CD4-positive, alpha-beta T cell treated with Interleukin-12 subunit alpha and Interleukin-12 subunit beta, for 1 hour (primary cell): ENCODE data around the gene ZNF521.

Experiments
- DNase-seq: peaks from one replicate; pipeline ENCODE4 v3.0.0-alpha.2; 2020

Gene ZNF521

DNA sequence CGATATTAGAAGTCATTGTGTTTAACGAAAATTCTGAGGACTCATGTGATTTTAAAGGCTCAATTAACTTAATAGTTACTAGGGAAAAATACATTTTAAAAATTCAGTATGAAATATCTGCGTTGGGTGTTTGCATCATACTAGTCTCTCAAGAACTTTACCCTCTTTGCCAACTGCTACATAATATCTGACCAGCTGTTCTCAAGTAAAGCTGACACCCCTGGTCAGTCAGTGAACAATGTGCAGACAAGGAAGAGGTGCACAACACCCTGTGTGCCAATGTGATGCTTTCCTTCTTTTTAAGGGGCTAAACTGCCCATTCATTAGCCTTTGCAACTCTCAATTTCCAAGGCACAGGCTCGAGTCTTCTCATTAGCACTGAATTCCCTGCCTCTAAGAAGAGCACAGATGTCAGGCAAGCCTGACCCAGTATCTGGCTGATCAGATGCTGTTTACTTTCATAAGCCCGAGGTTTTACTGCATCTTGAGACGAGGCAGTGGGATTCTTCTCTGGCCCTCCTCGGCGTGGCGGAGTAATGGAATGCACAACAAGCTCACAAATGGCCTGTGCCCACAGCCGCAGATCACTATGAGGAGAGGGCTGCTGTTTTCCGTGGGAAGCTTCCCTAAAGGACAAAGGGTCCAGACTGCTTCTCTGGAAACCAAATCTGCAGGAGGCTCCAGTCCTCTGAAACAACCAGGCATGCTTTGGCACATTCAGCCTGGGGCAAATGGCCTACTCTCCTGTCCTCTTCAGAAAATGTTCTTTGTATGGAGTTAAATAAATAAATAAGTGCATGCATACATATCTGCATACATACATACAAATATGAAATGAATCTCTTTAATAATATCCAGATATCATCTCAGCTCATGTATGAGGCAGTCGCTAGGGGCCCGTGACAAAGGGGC is 240.3 kb downstream of the ZNF521 start:
- DNase-seq = no peak

DNA sequence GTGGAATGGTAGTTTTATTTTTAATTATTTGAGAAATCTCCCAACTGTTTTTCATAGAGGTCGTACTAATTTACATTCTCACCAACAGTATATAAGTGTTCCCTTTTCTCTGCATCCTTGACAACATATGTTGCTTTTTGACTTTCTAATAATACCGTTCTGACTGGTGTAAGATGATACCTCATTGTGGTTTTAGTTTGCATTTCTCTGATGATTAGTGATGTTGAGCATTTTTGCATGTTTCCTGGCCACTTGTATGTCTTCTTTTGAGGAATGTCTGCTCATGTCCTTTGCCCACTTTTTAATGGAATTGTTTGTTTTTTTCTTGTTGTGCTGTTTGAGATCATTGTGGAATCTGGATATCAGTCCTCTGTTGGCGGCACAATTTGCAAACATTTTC is 242.5 kb downstream of the ZNF521 start:
- DNase-seq = no peak

DNA sequence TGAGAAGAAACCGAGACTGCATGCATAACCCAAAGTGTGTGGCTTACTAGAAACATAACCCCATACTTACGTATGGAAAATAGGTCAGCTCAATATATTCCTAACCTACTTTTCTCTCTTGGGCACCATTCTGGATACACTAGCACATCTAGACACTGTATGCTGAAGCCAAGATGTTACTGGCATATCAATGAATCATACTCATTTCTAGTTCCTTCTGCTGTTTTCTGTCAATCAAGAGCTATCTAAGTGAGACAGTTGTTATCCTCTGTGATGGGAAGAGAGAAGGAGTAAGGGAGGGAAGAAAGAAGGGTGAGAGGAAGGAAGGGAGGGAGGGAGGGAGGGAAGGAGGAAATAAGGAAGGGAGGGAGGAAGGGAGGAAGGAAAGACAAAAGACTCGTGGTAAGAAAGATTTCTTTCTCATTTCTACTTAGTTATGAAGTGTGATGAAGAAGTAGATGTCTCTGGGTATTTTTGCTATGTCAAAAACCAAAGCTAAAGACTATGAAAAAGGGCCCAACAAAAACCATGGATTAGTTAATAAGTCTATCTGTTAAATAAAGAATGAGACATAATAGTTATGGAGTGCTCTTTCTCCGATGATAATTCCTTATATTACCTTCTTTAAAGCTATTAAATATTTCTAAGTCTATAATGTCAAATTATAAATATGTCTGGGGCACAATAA is 248.4 kb downstream of the ZNF521 start:
- no peak for DNase-seq

DNA sequence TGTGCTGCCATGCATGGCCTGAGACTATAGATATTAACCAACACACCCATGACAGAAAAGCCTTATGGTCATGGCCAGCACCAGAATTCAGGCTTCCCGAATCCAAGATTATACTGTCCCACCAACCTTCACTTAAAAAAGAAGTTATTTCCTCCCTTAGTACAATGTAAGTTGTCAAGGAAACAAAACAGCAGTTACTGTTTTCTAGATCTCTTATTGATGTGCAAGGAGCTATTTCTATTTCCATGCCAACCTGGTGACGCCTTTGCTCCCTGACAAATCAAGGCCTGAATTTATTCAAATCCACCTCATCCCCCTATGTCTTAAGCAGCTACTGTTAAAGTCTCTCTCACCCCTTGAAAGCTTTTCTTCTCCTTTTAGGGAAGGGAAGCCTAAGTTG is 249.3 kb downstream of the ZNF521 start:
- no peak for DNase-seq

DNA sequence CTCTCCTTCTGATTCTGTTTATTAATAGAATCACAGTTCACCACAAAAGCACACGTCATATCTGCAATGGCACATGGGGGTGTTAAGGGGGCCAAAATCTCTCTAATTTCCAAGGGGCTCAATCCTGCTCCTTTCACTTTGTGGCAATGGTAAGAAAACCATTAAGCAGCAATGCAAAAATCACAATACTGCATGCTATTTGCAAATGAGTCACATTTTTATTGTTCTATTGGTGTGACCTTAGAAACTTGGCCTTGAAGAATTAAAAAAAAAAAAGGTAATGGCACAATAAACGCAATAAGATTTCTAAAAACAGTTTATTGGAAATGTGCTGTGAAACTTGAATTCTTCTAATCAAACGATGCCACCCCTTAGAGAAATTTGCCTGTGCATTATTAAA is 251.5 kb downstream of the ZNF521 start:
- DNase-seq = no peak

DNA sequence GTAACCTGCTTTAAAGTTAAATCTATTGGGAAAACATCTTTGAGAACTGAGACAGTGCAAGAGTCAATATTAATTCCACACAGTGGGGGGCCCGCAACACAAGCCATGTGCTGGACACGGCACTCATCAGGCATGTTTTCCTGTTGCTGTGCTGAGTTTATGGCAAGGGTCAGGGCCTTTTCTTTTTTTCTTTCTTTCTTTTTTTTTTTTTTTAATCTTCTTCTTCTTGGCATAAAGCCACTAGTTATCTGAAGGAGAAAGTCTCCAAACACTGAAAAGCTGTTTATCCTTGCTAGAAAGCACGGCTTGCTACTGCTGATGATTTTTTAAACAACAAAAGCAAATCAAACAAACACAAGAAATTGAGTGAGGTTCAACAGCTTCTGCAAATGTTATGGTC is 252.1 kb downstream of the ZNF521 start:
- DNase-seq = no peak

DNA sequence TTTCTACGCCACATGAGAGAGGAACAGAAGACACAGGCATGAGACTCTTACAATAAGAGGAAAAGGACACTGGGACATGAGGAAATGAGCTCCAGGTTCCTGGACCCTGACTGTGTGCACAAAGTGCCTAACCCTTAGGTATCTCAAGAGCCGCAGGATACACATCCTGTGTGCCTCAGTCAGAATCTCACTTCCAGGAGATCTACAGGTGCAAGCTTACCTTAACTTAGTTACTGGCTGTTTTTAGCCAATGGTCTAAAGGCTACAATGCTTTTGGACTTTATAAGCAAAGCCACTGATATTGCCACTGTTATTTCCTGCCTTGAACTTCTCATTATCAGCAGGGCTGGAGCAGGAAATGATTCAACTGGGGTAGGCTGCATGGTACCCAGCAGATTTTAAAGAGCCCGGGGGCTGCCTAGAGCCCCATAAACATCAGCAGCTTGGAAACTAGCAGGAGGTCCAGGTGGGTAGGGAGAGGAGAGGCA is 254.4 kb downstream of the ZNF521 start:
- DNase-seq = no peak

DNA sequence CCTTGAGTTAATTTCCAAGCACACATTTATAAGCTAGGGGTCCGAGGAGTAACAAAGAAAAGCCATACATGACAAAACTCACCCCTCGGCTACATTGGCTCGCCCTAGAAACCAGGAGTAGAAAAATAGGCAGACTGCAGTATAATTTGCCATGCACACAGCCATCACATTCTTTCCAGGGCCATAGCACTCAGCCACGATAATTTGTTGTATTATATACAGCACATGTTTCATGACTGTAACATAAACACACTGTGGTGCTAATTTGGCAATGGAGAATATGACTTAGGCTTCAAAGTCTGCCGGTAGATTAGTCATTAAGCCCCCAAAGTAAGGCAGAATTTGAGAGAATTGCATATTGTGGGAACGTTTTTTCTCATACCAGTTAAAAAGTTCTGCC is 254.9 kb downstream of the ZNF521 start:
- DNase-seq = no peak

DNA sequence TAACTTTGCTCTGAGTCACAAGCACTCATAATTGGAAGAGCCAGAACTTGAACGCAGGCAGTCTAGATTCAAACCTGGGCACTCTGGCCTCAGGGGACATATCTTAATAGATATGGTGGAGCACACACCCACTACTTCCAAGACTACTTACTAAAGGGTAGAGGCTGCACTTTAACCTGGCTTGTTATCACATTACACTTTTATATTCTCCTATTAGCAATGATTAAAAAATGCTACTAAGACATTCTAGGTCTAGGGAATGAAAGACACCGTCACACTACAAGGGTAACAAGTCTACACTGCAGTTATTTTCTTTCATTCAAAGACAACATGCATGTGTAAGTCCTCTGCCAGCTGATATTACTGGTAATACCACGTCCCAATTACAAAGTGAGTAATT is 258.8 kb downstream of the ZNF521 start:
- no peak for DNase-seq

DNA sequence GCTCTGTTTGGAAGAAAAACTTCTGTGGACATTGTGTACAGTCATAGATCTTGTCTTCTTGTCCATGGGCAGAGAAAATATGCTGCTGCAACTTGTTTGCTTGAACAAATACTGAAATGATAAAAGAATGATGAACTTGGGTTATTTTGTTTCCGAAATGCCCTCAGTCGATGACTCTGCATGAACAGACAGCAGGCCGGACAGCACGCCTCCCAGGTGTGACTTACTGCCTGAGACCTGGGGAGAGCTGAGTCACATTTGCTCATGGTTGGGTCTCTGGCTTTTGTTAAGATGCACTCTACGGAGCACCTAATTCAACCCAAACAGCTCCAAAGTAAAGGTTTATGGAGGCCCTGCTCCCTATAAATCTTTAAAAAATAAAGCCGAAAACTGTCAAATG is 262.5 kb downstream of the ZNF521 start:
- DNase-seq = no peak

DNA sequence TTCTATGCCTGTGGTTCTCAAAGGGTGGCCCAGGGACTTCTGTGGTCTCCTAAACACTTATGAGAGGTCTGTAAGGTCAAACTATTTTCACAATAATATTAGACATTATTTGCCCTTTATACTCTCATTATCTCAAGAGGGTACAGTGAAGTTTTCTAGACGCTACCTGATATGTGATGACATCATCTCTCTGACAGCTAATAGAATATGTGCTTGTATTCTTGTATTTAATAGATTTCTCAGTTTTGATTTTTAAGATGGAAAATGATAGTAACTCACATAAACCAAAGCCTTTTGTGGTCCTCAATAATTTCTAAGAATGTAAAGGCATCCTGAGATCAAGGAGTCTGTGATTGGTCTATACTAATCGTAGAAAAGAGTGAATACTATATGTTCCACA is 265.1 kb downstream of the ZNF521 start:
- DNase-seq = no peak

DNA sequence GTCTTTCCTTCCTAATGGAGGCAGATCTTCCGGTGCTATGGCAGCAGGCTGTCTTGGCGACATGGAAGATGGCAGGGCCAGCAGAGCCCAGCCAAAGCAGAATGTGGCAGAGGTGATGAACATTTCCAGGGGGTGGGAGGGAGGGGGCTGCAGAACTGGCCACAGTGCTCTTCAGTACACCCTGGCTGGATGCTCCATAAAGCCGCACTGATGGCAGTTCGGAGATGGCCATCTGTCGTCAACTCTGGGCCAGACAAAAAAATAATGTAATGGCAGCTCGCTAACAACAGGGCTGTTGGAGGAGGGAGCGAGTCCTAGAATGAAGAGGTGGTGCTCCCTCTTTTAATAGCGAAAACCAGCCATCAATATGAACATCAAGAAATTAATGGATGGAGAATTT is 271.0 kb downstream of the ZNF521 start:
- DNase-seq = no peak

DNA sequence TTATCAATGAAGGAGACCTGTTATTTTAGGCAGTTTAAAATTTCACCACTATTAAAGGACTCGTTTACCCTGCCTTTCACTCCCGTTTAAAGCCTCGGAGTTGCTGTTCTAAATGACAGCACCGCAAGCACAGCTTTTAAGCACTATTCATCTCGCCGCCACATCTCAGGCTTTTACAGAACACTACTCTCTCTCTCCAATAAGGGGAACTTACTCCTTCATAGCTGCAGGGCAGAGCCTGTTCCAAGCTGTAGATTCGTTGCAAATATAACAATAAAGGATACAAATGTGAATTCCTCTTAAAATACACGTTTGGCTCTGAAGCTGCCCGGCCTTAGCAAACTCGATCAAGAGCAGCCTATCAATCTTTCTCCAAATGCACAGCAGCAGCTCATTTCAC is 271.8 kb downstream of the ZNF521 start:
- DNase-seq = no peak

DNA sequence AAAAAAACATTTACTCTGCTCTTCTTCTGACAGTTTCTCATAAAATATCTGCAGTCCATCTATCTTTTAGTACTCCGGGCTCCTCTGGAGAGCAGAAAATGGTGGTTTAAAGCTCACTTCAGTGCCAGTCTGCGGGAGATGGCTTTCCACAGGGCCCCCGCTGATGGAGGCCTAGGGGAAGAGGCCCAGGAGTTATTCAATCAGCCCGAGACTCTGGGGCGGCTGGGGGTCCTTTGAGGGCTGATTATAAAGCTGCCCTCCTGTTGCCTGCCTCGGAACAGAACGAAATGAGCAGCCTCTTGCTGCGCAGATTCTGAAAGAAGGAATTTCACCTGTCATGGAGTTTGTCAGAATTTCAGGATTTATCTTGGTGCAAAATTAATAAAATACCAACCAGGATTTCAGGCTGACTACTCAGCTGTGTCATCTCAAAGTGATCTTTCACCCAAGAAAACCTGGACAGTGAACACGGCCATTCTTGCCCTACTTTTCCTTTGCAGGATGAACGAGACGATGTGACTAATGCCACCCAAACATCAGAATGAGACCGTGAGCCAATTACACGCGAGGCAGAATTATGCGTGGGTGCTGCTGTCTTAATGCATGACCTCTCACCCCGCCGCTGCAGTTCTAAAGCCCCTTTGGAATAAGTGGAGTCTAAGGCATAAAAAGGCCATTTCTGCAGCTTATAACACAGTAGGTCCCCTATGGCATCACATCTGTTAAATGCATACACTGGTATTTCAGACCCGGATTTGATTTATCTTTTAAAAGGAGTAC is 273.8 kb downstream of the ZNF521 start:
- no peak for DNase-seq

DNA sequence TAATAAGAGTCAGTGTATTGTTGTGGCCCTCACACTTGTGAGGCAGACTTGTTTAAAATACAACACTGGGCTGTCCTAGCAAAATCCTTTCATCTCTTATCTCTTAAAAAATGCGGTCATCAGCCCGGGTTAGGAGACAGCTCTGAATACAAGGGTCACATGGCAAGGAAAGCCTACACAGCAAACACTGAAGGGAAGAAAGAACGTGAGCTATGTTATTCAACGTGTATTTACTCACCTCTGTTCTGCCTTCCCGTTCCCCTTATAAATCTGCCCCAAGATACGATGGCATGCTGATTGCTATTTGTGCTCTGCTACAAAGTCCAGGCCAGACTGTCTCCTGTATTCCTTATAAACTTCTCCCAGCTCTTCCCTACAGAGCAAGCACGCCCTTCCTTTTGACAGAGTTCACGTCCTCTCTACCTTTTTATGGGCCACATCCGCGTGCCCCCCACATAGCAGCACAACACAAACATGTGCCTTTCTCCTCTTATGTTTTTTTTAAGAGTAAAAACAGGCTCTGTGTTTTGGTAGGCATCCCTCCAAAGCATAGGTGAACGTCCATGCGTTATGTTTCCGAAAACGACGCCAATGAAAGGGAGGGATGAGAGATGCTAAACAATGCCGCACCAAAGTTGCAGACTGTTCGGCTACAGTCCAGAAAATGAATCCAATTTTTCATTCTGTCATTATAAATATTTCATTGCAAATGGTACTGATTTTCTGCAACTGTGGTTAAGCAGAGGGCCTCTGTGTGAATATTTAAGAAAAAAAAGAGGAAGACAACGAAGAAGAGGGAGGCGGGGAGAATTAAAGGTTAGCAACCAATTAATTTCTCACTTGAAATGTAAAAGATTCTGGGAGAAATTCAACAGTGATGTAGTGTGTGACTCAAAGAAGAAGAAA is 274.7 kb downstream of the ZNF521 start:
- DNase-seq = no peak

DNA sequence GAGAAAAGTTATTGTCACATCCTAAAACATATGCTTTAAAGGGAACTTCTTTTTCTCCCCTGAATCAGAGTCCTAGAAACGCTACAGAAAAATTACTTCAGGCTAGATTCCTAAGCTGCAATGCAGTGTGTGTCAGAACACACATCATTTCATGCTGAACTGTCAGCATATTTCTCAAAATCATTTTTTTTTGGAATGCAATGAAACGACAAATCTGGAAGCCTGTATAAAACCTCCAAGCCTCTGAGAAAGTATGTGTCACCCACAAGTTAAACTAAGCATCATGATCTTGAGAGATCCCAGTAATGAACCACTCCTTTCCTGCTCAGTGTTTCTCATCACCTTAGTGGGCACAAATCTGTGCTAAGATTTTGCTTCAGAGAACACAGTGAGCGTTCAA is 276.2 kb downstream of the ZNF521 start:
- DNase-seq = no peak

DNA sequence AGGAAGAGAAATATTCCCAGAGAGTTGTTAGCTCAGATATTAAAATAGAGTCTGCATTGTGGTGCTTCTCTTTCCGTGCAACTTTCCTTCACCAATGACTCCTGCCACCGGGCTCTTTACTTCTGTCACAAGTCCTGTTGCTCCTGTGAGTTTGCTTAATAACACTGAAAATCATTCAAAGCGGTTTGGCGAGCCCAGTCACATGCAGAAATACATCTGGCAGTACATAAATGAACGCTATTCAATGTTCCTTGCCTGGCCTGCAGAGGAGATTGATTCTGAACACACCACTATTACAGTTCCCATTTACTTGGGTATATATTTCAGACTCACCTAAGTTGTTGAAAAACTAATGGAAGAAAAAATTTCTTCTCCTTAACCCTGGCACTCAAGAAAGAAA is 276.6 kb downstream of the ZNF521 start:
- no peak for DNase-seq

DNA sequence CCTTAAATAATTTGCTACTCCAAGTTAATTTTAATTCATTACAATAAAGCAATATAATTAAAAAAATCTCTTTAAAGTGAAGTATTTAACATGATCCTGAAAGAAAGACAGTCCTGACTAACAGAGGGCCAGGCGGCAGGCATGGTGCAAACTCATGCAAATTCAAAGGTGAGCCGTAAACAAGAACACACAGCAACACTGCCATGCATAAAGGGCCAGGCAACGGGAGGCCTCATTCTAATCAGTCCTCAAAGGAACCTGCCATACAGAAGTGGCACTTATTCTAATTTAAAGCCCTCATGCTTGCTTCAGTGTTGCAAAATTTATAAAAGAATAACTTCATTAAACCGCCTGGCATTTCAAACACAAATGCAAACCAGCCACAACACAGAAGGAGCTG is 277.0 kb downstream of the ZNF521 start:
- no peak for DNase-seq

DNA sequence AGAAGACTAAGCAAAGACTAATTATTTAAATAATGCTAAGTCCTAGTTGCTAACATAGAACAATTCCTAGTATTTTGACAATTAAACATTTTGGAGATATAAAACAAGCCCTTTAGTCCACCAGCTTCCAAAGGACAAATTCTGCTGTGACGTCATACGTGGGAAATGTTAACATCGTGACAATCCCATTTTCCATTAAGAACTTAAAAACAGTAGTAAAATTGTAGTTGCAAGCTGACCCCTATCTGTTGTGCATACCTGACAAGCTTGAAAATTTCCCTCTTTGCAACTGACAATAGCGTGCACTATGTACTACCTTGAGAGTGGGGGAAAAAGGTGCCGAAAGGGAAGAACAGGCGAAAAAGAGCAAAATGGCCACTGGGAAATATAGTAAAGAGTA is 279.8 kb downstream of the ZNF521 start:
- DNase-seq = no peak

DNA sequence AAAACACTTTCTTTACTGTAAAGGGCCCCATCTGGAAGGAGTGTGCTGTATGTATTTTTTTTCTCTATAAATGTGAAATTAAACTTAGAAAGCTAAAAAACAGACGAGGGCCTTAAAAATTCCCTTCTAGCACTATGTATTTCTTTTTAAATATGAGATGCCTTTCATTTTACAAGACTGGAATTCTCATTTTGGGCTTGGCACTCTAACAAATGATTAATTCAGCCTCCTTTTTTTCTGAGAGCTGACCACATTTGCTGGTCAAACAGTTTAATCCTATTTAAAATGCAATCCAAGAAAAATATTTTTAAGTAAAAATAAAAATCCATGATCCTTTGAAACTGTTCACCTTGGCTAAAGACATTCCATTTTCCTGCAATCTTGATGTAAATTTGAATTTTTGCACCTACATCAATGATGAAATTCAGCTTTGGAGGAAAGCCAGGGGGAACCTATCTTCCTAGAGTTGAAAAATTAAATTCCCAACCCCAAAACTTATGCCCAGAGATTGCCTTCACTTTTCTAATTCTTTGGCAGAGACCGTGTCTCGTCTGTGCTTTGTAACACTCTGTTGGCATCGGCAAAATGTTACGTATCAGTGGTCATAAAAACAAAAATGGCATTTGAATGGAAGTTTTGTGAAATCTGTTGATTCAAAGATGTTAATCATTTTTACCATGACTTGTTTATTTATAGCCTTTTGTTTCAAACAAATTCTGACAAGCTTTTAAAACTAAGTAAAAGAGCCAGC is 284.5 kb downstream of the ZNF521 start:
- DNase-seq = no peak

DNA sequence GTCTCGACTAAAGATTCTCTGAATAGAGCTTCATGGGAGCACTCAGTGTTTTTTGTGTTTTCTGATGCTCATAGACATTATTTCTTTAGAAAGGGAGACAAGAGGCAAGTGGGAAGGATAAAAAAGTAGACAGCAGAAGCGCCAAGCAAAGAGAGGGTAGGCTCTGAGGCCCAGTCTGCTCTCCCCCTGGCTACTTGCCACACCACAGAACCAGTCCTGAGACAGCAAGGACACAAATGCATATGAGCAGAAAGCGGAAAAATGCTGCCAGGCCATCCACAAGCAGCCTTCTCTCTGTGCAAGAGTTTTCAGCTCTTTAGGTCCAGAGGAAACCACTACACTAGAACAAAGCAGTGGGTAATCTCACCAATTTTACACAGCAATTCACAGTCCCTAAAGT is 285.4 kb downstream of the ZNF521 start:
- no peak for DNase-seq

DNA sequence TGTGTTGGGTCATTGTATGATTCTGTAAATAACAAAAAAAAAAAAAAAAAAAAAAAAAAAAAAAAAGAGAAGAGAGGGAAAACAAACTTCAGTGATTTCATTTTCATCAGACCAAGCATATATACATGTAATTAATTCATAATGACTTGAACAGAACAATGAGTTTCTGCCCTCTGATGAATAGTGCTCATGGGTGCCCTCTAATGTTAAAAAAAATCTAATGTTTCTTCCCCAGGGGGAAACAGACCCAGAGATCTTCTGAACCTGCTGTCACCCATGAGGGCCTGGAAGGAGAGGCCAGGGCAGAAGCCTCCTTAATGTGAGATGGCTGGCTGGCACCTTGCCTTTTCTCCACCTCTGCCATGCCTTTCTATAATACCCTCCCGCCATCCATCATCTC is 289.2 kb downstream of the ZNF521 start:
- no peak for DNase-seq
